Esophagus squamous epithelium (tissue), 5 donors: ENCODE data around the gene CELF4. TPM values are rescaled to one million over a fixed set of nuclear protein-coding genes. Genes with fewer than 3 reads are reported as not detected.

ENCODE experiments used
- DNase-seq: peaks from one replicate; lab custom pipeline; 2025; lab: John Stamatoyannopoulos, UW
- H3K27ac ChIP-seq, 4 donors: fragments of 200-600 bp; sonication (generic); one replicate each; pipeline ENCODE4 v1.5.1; 2016 to 2019; ENCODE audit warnings: mild to moderate bottlenecking in 1 of 4
- H3K27me3 ChIP-seq, 4 donors: fragments of 200-600 bp; sonication (generic); 1 replicate in 3 of 4; 2 replicates in 1 of 4; pipeline versions ENCODE4 v1.5.1 to v1.6.0; 2017 to 2021; ENCODE audit warnings: antibody characterized with exemption in 1 of 4
- H3K36me3 ChIP-seq, 3 donors: fragments of 200-600 bp; sonication (generic); one replicate each; pipeline ENCODE4 v1.5.1; 2016 to 2019
- H3K4me1 ChIP-seq, 3 donors: fragments of 200-600 bp; sonication (generic); one replicate each; pipeline ENCODE4 v1.5.1; 2017 to 2019
- H3K4me3 ChIP-seq, 4 donors: fragments of 200-600 bp; sonication (generic); 1 replicate in 3 of 4; 2 replicates in 1 of 4; pipeline ENCODE4 v1.5.1; 2016 to 2019; ENCODE audit warnings: mild to moderate bottlenecking in 2 of 4, moderate library complexity in 1 of 4
- H3K9me3 ChIP-seq, 3 donors: fragments of 200-600 bp; sonication (generic); one replicate each; pipeline ENCODE4 v1.5.1; 2016 to 2019
- POLR2A ChIP-seq, 4 donors: fragments of 450-650 bp; IDR thresholded peaks; one replicate each; pipeline ENCODE4 v1.6.1; 2017; ENCODE audit warnings: antibody characterized with exemption in 4 of 4, mild to moderate bottlenecking in 4 of 4, moderate library complexity in 3 of 4
- WGBS, 2 donors: methylation state at CpG; one replicate each; pipeline ENCODE4 v1.1.5; 2018; 5-methylcytosine and 5-hydroxymethylcytosine counted together
- intact Hi-C: fragments of 100-400 bp; cut with DNase I; formaldehyde crosslinking; loops from one replicate; pipeline ENCODE4 v1.15.0; 2022
- total RNA-seq, 4 donors: library from RNA; depleted of rRNA; stranded (reverse); fragments of >200 nt; gene quantifications; one replicate each; pipeline ENCODE4 v1.1.0, GENCODE V29; 2016
- TF ChIP-seq, protein P1 (sequence below), 6 experiments: fragments of 450-650 bp in 4 of 6; fragments of 200-600 bp in 2 of 6; sonication (generic) in 2 of 6; IDR thresholded peaks; one replicate each; pipeline ENCODE4 v1.5.1; 2016 to 2019; ENCODE audit warnings: antibody characterized with exemption in 6 of 6, mild to moderate bottlenecking in 4 of 6, moderate library complexity in 4 of 6
- donor health status: DM: yes; HTN: yes; CAD: no.

The CELF4 gene
- total RNA-seq, 4 donors from 2014 or later = not detected

DNA sequence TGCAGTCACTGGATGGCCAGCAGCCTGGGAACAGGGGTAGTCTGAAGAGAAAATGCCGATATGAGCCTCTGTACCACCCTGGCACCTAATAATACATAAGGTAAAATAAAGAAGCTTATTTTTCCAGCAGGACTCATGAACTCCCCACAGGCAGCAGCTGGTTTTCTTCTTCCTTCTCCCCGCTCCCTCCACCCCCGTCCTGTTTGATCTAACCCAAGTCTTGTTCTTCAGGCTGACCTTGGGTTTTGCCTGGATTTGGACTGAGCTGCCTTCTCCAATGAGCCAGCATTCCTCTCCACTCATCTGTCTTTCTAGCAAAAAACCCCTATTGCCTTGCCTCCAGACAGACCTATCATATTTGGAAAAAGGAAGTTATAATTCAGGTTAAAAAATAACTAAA lies 111.8 kb downstream of the CELF4 start:
- peaks cover 0 to 29% (median 5%) of the 10 kb centered on the region in 3 donors for H3K4me1 ChIP-seq
- no peaks in the 10 kb centered on the region for H3K36me3 ChIP-seq
- intact Hi-C loops = no loop called here
- TF ChIP-seq, protein P1, sequence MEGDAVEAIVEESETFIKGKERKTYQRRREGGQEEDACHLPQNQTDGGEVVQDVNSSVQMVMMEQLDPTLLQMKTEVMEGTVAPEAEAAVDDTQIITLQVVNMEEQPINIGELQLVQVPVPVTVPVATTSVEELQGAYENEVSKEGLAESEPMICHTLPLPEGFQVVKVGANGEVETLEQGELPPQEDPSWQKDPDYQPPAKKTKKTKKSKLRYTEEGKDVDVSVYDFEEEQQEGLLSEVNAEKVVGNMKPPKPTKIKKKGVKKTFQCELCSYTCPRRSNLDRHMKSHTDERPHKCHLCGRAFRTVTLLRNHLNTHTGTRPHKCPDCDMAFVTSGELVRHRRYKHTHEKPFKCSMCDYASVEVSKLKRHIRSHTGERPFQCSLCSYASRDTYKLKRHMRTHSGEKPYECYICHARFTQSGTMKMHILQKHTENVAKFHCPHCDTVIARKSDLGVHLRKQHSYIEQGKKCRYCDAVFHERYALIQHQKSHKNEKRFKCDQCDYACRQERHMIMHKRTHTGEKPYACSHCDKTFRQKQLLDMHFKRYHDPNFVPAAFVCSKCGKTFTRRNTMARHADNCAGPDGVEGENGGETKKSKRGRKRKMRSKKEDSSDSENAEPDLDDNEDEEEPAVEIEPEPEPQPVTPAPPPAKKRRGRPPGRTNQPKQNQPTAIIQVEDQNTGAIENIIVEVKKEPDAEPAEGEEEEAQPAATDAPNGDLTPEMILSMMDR (IDR thresholded peaks at IDR 0.05) = no peak
- TF ChIP-seq POLR2A (IDR thresholded peaks at IDR 0.05) = no peak
- 51 to 88% methylated on average over 3 of the region's 3 CpGs for WGBS, 2 donors
- no peak overlapping the region for H3K4me3 ChIP-seq
- H3K27ac ChIP-seq = peak overlapping the region in 2 of 4 donors; percentile 48 to 55
- no peaks in the 10 kb centered on the region for H3K9me3 ChIP-seq
- peaks cover 0 to 2% (median 0%) of the 10 kb centered on the region in 4 donors for H3K27me3 ChIP-seq
- DNase-seq = no peak

DNA sequence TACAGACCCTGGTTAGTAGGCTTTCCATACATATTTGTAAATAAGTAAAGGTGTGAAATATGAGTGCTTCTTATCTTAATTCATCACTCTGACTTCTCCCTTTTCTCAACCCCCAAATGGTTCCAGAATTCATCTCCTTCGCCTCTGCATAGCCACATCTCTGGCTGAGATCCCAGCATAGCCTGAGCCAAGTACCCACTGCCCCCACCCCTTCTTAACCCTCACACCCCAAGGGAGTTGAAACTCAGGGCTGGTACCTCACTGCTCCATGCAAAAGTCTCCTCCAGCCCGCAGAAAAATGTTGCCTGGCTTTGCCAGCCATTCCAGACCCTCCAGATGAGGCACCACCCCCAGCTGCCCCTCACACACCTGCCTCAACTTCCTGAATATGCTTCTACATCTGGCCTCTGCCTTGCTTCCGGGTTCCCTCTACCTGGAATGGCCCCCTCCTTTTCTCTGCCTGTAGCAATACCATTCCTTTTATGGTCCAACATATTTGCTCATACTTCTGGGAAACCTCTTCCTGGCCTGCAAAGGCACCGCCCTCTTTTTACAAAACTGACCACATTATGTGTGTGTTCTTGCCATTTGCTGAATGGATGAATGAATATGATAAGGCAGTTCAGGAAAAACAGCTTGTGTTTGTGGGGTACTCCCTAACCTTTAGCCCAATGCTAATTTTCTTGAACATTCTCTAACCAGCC lies 112.8 kb downstream of the CELF4 start:
- DNase-seq = no peak
- intact Hi-C loops = no loop called here
- H3K27ac ChIP-seq = peak overlapping the region in 2 of 4 donors; percentile 48 to 55
- 23 to 34% methylated on average over 4 of the region's 4 CpGs for WGBS, 2 donors
- peaks cover 0 to 29% (median 5%) of the 10 kb centered on the region in 3 donors for H3K4me1 ChIP-seq
- TF ChIP-seq POLR2A (IDR thresholded peaks at IDR 0.05) = no peak
- TF ChIP-seq, protein P1 (IDR thresholded peaks at IDR 0.05) = no peak
- H3K27me3 ChIP-seq = peaks cover 0 to 2% (median 0%) of the 10 kb centered on the region in 4 donors
- H3K36me3 ChIP-seq = no peaks in the 10 kb centered on the region
- no peaks in the 10 kb centered on the region for H3K9me3 ChIP-seq
- H3K4me3 ChIP-seq = no peak overlapping the region

GRCh38 chr18:37452015-37452414 lies 113.6 kb downstream of the CELF4 start:
- no peak overlapping the region for H3K27ac ChIP-seq
- no peaks in the 10 kb centered on the region for H3K36me3 ChIP-seq
- intact Hi-C loops = no loop called here
- H3K4me1 ChIP-seq = peaks cover 0 to 29% (median 5%) of the 10 kb centered on the region in 3 donors
- no peak for DNase-seq
- TF ChIP-seq, protein P1 (IDR thresholded peaks at IDR 0.05) = no peak
- TF ChIP-seq POLR2A (IDR thresholded peaks at IDR 0.05) = no peak
- no peak overlapping the region for H3K4me3 ChIP-seq
- no peaks in the 10 kb centered on the region for H3K9me3 ChIP-seq
- WGBS, 2 donors = 83 to 94% methylated on average over 2 to 4 of the region's 6 CpGs
- peaks cover 0 to 6% (median 0%) of the 10 kb centered on the region in 4 donors for H3K27me3 ChIP-seq

DNA sequence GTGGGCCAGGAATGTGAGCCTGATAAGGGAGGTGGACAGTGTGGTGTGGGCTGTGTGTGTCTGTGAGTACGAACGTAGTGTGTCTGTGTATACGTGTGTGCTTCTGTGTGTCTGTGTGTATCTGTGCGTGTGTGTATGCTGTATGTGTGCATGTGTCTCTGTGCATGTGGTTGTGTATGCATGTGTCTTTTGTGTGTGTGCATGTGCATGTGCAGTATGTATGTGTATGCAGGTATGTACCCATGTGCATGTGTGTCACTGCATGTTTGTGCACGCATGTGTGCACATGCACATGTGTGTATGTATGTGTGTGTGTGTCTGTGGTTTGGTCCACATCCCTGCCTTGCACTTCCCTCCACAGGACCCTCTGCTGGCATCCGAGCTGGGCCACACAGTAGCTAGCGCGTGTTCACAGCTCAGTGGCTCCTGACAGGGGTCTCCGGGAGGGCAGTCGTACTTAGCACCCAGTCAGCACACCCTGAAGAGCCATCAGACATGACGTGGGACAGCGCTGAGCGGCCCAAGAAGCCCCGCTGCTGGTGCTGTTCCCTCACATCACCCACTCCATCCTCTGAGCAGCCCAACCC lies 114.3 kb downstream of the CELF4 start:
- no peaks in the 10 kb centered on the region for H3K36me3 ChIP-seq
- H3K4me1 ChIP-seq = peaks cover 0 to 29% (median 5%) of the 10 kb centered on the region in 3 donors
- H3K27ac ChIP-seq = no peak overlapping the region
- no peak for TF ChIP-seq POLR2A (IDR thresholded peaks at IDR 0.05)
- TF ChIP-seq, protein P1 (IDR thresholded peaks at IDR 0.05) = no peak
- H3K4me3 ChIP-seq = no peak overlapping the region
- H3K27me3 ChIP-seq = peaks cover 0 to 7% (median 0%) of the 10 kb centered on the region in 4 donors
- intact Hi-C loops = no loop called here
- no peak for DNase-seq
- H3K9me3 ChIP-seq = no peaks in the 10 kb centered on the region
- WGBS, 2 donors = 89 to 91% methylated on average over 4 to 11 of the region's 14 CpGs
